ENCODE data around the gene CSGALNACT2. TPM values are rescaled to one million over a fixed set of nuclear protein-coding genes. Genes with fewer than 3 reads are reported as not detected.

CSGALNACT2 gene
- polyA plus RNA-seq, 1 of the 3 experiments (the other 2 are of a cell fraction), result 11.5 TPM

- TF ChIP-seq REST (IDR thresholded peaks at IDR 0.05; ENCODE audit: low read depth, low read length), result no peak
- TF ChIP-seq YY1 (IDR thresholded peaks at IDR 0.05; ENCODE audit: low read depth), result no peak
- no peak for TF ChIP-seq GABPA (IDR thresholded peaks at IDR 0.05; ENCODE audit: low read depth)
- no peak for TF ChIP-seq EZH2phosphoT487 (IDR thresholded peaks at IDR 0.05; ENCODE audit: borderline replicate concordance, low read depth)
- no peak for TF ChIP-seq TEAD4 (IDR thresholded peaks at IDR 0.05; ENCODE audit: borderline replicate concordance, insufficient read depth)
- no peak for TF ChIP-seq ELF1 (IDR thresholded peaks at IDR 0.05)
- no peak for TF ChIP-seq SMC3 (IDR thresholded peaks at IDR 0.05; ENCODE audit: low read depth, low read length)
- TF ChIP-seq NFIC (IDR thresholded peaks at IDR 0.05; ENCODE audit: borderline replicate concordance), result no peak
- no peak for TF ChIP-seq TAF1 (IDR thresholded peaks at IDR 0.05; ENCODE audit: borderline replicate concordance, low read depth, low read length)
- TF ChIP-seq PBX3 (IDR thresholded peaks at IDR 0.05), result no peak
These were observed 14.1 kb upstream of the CSGALNACT2 start (continued) for GRCh38 chr10:43124094-43124521.

GRCh38 chr10:43124574-43125273 is 13.5 kb upstream of the CSGALNACT2 start:
- Histone ChIP-seq H3K4me2 (no peak overlapping the region), H4K20me1 (ENCODE audit: insufficient read depth) (no peaks in the 10 kb centered on the region), H3K27ac (ENCODE audit: low read depth in 2 of 2, low read length in 1 of 2) (no peak overlapping the region), H3K27me3 (ENCODE audit: insufficient read depth) (no peaks in the 10 kb centered on the region), H3K9me2 (no peaks in the 10 kb centered on the region), H3F3A (replicated peaks; ENCODE audit: insufficient read depth) (no peaks in the 10 kb centered on the region), H3K9me3 (no peaks in the 10 kb centered on the region), H3K9ac (no peak overlapping the region), H3K4me1 (ENCODE audit: control insufficient read depth in 1 of 2, insufficient read depth in 2 of 2, low read depth in 1 of 2, low read length in 1 of 2) (peaks cover 4 to 26% of the 10 kb centered on the region in 2 experiments; a peak in 3 of 4 replicates), H3K36me3 (replicated peaks in 1 of 2; ENCODE audit: control insufficient read depth in 1 of 2, insufficient read depth in 2 of 2, low read length in 1 of 2) (peaks cover 0 to 13% of the 10 kb centered on the region in 2 experiments), H2AFZ (ENCODE audit: low read depth) (no peak overlapping the region), H3K4me3 (ENCODE audit: low read depth in 2 of 2, low read length in 1 of 2) (no peak overlapping the region), H3K79me2 (ENCODE audit: insufficient read depth) (no peaks in the 10 kb centered on the region)
- no peak for DNase-seq
- WGBS (ENCODE audit: low lambda C conversion rate), result 83% methylated on average over 9 of the region's 9 CpGs
- CTCF ChIA-PET, result interaction anchor here (0.7 to 1.6 kb wide), 3 partner anchors 19 to 259 kb away, joined by 3 to 4 read pairs (median 4); no protein-coding TSS in a partner anchor
- POLR2A ChIA-PET, result interaction anchor here (0.6 to 0.7 kb wide), 2 partner anchors 13 to 20 kb away, joined by 3 read pairs; partner anchors contain the start of gene CSGALNACT2
- TF ChIP-seq USF2 (IDR thresholded peaks at IDR 0.05; ENCODE audit: borderline replicate concordance, low read depth, low read length) (no peak), CHD2 (IDR thresholded peaks at IDR 0.05; ENCODE audit: low read length, partially characterized antibody) (no peak), RCOR1 (IDR thresholded peaks at IDR 0.05; ENCODE audit: low read length) (no peak), USF1 (IDR thresholded peaks at IDR 0.05; ENCODE audit: borderline replicate concordance, low read depth) (no peak), TCF12 (IDR thresholded peaks at IDR 0.05) (no peak), YY1 (IDR thresholded peaks at IDR 0.05; ENCODE audit: low read depth) (no peak), JUND (IDR thresholded peaks at IDR 0.05) (no peak), POLR2AphosphoS5 (IDR thresholded peaks at IDR 0.05; ENCODE audit: low read depth, low read length) (no peak), FOSL2 (IDR thresholded peaks at IDR 0.05; ENCODE audit: borderline replicate concordance, low read depth) (no peak), FOXJ3 (CRISPR knock-in tag; IDR thresholded peaks at IDR 0.05) (no peak), NRF1 (IDR thresholded peaks at IDR 0.05; ENCODE audit: low read depth, low read length) (no peak), ZBTB33 (IDR thresholded peaks at IDR 0.05; ENCODE audit: borderline replicate concordance, low read depth) (no peak)

All from SK-N-SH (cell line).